GM19193 (cell line): ENCODE measurements around the gene PABPC1L2A.
"Not testable (repeated sequence)": the region's sequence is repeated elsewhere in the genome, so short reads cannot be mapped to it uniquely, and the experiment has no call there.

Source experiments
- POLR2A ChIP-seq: IDR thresholded peaks from 4 replicates; pipeline ENCODE4 v1.6.1; 2011; ENCODE audit not compliant: insufficient read depth, insufficient read length; ENCODE audit errors: extremely low read depth

The PABPC1L2A gene

GRCh38 chrX:73079024-73079562 is at the start of gene PABPC1L2A:
PABPC1L2A (minus strand) TSS chrX:73079512; CDS start chrX:73079386, 126 bp downstream.
- not testable (repeated sequence) for TF ChIP-seq POLR2A

GRCh38 chrX:73127700-73128241 is 48.5 kb upstream of the PABPC1L2A start:
- TF ChIP-seq POLR2A: no peak

GRCh38 chrX:73126240-73126639 is 46.9 kb upstream of the PABPC1L2A start:
- no peak for TF ChIP-seq POLR2A

GRCh38 chrX:73076838-73077237 is 2.5 kb downstream of the PABPC1L2A start:
- no peak for TF ChIP-seq POLR2A

- no peak for TF ChIP-seq POLR2A
Measured at GRCh38 chrX:73069365-73070035, 9.8 kb downstream of the PABPC1L2A start.

GRCh38 chrX:73068467-73069364 is 10.6 kb downstream of the PABPC1L2A start:
- TF ChIP-seq POLR2A: no peak

GRCh38 chrX:73028876-73029275 is 50.4 kb downstream of the PABPC1L2A start:
- no peak for TF ChIP-seq POLR2A
